Breast epithelium (tissue), 3 donors: ENCODE measurements around the gene ACBD3.

ENCODE experiments used
- CTCF ChIP-seq, 3 donors: fragments of 450-650 bp; IDR thresholded peaks; one replicate each; pipeline ENCODE4 v1.5.1; 2016 to 2017; ENCODE audit warnings: antibody characterized with exemption in 3 of 3, mild to moderate bottlenecking in 3 of 3, moderate library complexity in 3 of 3
- POLR2AphosphoS5 ChIP-seq, 3 donors: sonication (generic); formaldehyde crosslinking; IDR thresholded peaks; one replicate each; pipeline ENCODE4 v1.6.1; 2017; ENCODE audit warnings: antibody characterized with exemption in 3 of 3

- TF ChIP-seq POLR2AphosphoS5 (IDR thresholded peaks at IDR 0.05) (no peak), CTCF (IDR thresholded peaks at IDR 0.05) (no peak)
These were observed 85.8 kb downstream of the ACBD3 start for GRCh38 chr1:226100436-226101391.
